ENCODE measurements around the gene ARMC2.

The ARMC2 gene

GRCh38 chr6:109019911-109020310 lies 171.7 kb downstream of the ARMC2 start:
- no peak for DNase-seq (ENCODE audit: low spot score)

DNA sequence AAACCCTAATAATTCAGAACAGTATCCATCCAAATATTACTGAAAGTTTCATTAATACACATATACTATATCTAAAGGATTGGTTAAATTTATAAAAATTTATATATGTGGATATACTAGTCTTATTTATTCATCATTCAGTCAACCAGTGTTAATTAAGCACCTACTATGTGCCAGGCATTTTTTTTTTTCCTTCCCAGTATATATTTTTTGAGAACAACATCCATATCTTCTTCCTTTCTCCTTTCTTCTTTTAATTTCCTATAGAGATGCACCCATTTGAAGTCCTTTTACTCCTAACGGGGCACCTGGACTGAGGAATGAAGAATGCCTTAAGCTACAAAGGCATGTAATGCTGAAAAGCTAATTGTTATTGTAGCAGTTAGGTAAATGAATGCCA lies 173.6 kb downstream of the ARMC2 start:
- DNase-seq (ENCODE audit: low spot score), result no peak

- DNase-seq (ENCODE audit: low spot score), result no peak
Measured at GRCh38 chr6:109023356-109023925, 175.2 kb downstream of the ARMC2 start.

Measured in SW480 (cell line).